ENCODE data around the gene APOBEC3G. TPM values are rescaled to one million over a fixed set of nuclear protein-coding genes. Genes with fewer than 3 reads are reported as not detected.

The APOBEC3G gene
- polyA plus RNA-seq, 1 donor (not counting 4 experiments of a cell fraction or from before 2014, with no cell fraction given): 7.8 TPM

DNA sequence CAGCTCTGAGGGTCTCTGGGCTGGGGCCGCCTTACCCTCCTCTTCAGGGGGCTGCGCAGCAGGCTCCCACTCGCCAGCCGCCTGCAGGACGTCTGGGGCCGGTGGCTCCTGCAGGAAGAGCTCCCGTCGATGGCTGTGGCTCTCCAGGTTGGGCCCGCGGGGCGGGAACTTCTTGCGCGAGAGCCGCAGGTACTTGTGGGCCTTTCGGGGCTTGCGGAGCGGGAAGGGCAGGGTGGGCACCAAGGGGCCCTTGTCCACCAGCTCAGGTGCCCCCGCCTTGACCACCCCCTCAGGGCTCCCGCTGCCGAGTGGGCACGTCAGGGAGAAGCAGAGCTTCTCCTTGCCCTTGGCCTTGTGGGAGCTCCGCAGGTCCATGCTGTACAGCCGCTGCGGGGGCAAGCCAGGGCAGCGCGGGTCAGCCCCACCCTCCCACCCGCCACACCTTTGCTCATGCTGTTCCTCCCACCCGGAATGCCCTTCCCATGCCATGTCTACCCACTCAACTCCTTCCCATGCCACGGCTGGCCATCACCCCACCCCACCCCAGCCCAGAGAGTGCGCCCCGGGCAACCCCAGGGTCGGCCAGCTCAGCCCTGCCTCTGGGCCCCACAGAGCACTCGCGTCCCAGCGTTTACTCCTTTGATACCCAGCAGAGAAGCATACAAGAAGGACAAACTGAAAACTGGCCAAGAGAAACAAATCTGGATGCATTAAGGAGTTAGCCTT lies 57.5 kb downstream of the APOBEC3G start:
- Histone ChIP-seq H3K4me1 (ENCODE audit: control insufficient read depth, extremely low read depth, insufficient read depth, low read length) (no peaks in the 10 kb centered on the region), H4K20me1 (ENCODE audit: control insufficient read depth, extremely low read depth, insufficient read depth, low read length) (no peaks in the 10 kb centered on the region), H3K4me2 (ENCODE audit: control insufficient read depth, extremely low read depth, insufficient read depth, low read depth, low read length) (no peak overlapping the region), H3K4me3 (ENCODE audit: control insufficient read depth in 2 of 3, extremely low read depth in 1 of 3, insufficient read depth in 2 of 3, low read depth in 1 of 3, low read length in 3 of 3) (no peak overlapping the region), H3K27me3 (ENCODE audit: control insufficient read depth, extremely low read depth, insufficient read depth, low read length) (peaks cover 17% of the 10 kb centered on the region), H3K36me3 (ENCODE audit: control insufficient read depth in 2 of 2, extremely low read depth in 1 of 2, insufficient read depth in 2 of 2, low read length in 2 of 2) (no peaks in the 10 kb centered on the region), H3K79me2 (ENCODE audit: control insufficient read depth, insufficient read depth, low read length) (no peaks in the 10 kb centered on the region), H3K9ac (ENCODE audit: control insufficient read depth, extremely low read depth, insufficient read depth, low read length) (no peak overlapping the region), H3K9me1 (ENCODE audit: control insufficient read depth, extremely low read depth, insufficient read depth, low read length) (no peaks in the 10 kb centered on the region), H2AFZ (ENCODE audit: control insufficient read depth, low read length) (no peak overlapping the region), H3K9me3 (ENCODE audit: control insufficient read depth, low read depth, low read length) (no peaks in the 10 kb centered on the region), H3K27ac (ENCODE audit: control insufficient read depth, insufficient read depth, low read length) (no peak overlapping the region)
- dilution Hi-C loops (cut with MboI; ENCODE audit: extremely low pct_ligation_motif_present, low sequenced_read_pairs): no loop called here
- TF ChIP-seq, protein P1, sequence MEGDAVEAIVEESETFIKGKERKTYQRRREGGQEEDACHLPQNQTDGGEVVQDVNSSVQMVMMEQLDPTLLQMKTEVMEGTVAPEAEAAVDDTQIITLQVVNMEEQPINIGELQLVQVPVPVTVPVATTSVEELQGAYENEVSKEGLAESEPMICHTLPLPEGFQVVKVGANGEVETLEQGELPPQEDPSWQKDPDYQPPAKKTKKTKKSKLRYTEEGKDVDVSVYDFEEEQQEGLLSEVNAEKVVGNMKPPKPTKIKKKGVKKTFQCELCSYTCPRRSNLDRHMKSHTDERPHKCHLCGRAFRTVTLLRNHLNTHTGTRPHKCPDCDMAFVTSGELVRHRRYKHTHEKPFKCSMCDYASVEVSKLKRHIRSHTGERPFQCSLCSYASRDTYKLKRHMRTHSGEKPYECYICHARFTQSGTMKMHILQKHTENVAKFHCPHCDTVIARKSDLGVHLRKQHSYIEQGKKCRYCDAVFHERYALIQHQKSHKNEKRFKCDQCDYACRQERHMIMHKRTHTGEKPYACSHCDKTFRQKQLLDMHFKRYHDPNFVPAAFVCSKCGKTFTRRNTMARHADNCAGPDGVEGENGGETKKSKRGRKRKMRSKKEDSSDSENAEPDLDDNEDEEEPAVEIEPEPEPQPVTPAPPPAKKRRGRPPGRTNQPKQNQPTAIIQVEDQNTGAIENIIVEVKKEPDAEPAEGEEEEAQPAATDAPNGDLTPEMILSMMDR (optimal IDR thresholded peaks at IDR 0.05 in 1 of 3, IDR thresholded peaks at IDR 0.05 in 1 of 3, conservative IDR thresholded peaks at IDR 0.05 in 1 of 3; ENCODE audit: extremely low read depth in 1 of 3, insufficient read depth in 2 of 3, low read length in 3 of 3): no peak
- no peak for TF ChIP-seq EZH2 (IDR thresholded peaks at IDR 0.05; ENCODE audit: low read length)
- FAIRE-seq: no peak
- DNase-seq (ENCODE audit: low read depth, low spot score): no peak

DNA sequence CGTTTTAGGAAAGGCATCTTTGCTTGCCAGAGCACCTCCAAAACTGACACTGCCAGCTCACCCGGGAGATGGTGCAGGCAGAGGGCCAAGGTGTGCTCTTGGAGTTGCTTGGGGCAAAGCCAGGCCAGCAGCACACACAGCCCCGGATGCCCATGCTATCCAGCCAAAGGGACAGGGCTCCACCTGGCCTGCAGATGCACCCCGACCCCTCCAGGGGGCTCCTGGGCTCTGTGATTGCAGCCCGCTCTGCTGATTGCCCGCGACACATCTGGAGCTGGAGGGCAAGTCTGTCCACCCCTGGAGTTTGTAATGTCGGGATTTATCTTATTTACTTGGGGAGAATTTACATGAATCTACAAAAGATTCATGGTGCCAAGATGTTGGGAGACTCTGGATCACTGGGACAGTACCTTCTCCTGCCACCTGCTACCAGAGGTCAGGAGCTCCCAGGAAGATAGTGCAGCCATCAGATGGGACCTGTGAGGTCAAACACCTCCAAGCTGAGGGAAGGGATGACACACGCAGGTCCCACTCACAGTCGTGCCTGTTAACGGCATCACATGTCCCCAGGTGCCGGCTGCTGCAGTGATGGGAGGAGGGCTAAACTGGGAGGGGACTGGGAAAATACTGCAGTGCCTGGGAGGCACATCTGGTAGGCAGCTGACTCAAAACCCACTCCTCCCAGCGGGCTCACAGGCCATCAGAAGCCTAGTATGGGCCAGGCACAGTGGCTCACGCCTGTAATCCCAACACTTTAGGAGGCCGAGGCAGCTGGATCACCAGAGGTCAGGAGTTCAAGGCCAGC lies 58.2 kb downstream of the APOBEC3G start:
- Histone ChIP-seq H3K9me3 (ENCODE audit: control insufficient read depth, low read depth, low read length) (no peaks in the 10 kb centered on the region), H3K4me2 (ENCODE audit: control insufficient read depth, extremely low read depth, insufficient read depth, low read depth, low read length) (no peak overlapping the region), H3K36me3 (ENCODE audit: control insufficient read depth in 2 of 2, extremely low read depth in 1 of 2, insufficient read depth in 2 of 2, low read length in 2 of 2) (no peaks in the 10 kb centered on the region), H4K20me1 (ENCODE audit: control insufficient read depth, extremely low read depth, insufficient read depth, low read length) (no peaks in the 10 kb centered on the region), H3K9ac (ENCODE audit: control insufficient read depth, extremely low read depth, insufficient read depth, low read length) (no peak overlapping the region), H3K79me2 (ENCODE audit: control insufficient read depth, insufficient read depth, low read length) (no peaks in the 10 kb centered on the region), H3K27me3 (ENCODE audit: control insufficient read depth, extremely low read depth, insufficient read depth, low read length) (peaks cover 17% of the 10 kb centered on the region), H3K9me1 (ENCODE audit: control insufficient read depth, extremely low read depth, insufficient read depth, low read length) (no peaks in the 10 kb centered on the region), H3K4me1 (ENCODE audit: control insufficient read depth, extremely low read depth, insufficient read depth, low read length) (no peaks in the 10 kb centered on the region), H2AFZ (ENCODE audit: control insufficient read depth, low read length) (no peak overlapping the region), H3K4me3 (ENCODE audit: control insufficient read depth in 2 of 3, extremely low read depth in 1 of 3, insufficient read depth in 2 of 3, low read depth in 1 of 3, low read length in 3 of 3) (no peak overlapping the region), H3K27ac (ENCODE audit: control insufficient read depth, insufficient read depth, low read length) (no peak overlapping the region)
- dilution Hi-C loops (cut with MboI; ENCODE audit: extremely low pct_ligation_motif_present, low sequenced_read_pairs): no loop called here
- no peak for DNase-seq (ENCODE audit: low read depth, low spot score)
- no peak for FAIRE-seq
- no peak for TF ChIP-seq EZH2 (IDR thresholded peaks at IDR 0.05; ENCODE audit: low read length)
- TF ChIP-seq, protein P1 (optimal IDR thresholded peaks at IDR 0.05 in 1 of 3, IDR thresholded peaks at IDR 0.05 in 1 of 3, conservative IDR thresholded peaks at IDR 0.05 in 1 of 3; ENCODE audit: extremely low read depth in 1 of 3, insufficient read depth in 2 of 3, low read length in 3 of 3): peak; percentile 52 to 62 (median 56)

Data from keratinocyte (primary cell).